Stimulated activated CD8-positive, alpha-beta memory T cell treated with anti-CD3 and anti-CD28 coated beads, Interleukin-4, amount 100 ng/mL, for 4 hours (primary cell): ENCODE data around the gene EIF5A.

Source experiments
- DNase-seq, 2 donors: peaks; one replicate each; pipeline ENCODE4 v3.0.0-alpha.2; 2020; ENCODE audit warnings: low read depth in 2 of 2, low spot score in 1 of 2

The EIF5A gene

GRCh38 chr17:7352910-7353635 lies 45.6 kb downstream of the EIF5A start:
- no peak for DNase-seq

GRCh38 chr17:7354262-7354843 lies 46.9 kb downstream of the EIF5A start:
- DNase-seq = no peak

GRCh38 chr17:7355053-7355452 lies 47.6 kb downstream of the EIF5A start, which contains the start of gene TMEM95:
Gene TMEM95 (plus strand): TSS chr17:7355156. CDS start chr17:7355205, 49 bp downstream.
- DNase-seq = no peak

GRCh38 chr17:7355573-7355972 lies 48.1 kb downstream of the EIF5A start:
- DNase-seq = no peak

- peak; percentile 63 to 71 for DNase-seq
Observed at GRCh38 chr17:7356072-7356549, 48.7 kb downstream of the EIF5A start.

- DNase-seq = no peak
Observed at GRCh38 chr17:7356756-7357155, 49.3 kb downstream of the EIF5A start.

GRCh38 chr17:7357381-7357780 lies 50.0 kb downstream of the EIF5A start:
- no peak for DNase-seq

- DNase-seq = no peak
Observed at GRCh38 chr17:7361906-7362305, 54.5 kb downstream of the EIF5A start.
